GM19023 (cell line): Measurements from ENCODE around the gene ME3.

Experiments
- ATAC-seq: cut with Tn5 transposase; IDR thresholded peaks from one replicate; pipeline ENCODE4 v1.9.1; 2021; ENCODE audit warnings: mild to moderate bottlenecking, moderate library complexity; ENCODE audit not compliant: unreplicated experiment

The ME3 gene

DNA sequence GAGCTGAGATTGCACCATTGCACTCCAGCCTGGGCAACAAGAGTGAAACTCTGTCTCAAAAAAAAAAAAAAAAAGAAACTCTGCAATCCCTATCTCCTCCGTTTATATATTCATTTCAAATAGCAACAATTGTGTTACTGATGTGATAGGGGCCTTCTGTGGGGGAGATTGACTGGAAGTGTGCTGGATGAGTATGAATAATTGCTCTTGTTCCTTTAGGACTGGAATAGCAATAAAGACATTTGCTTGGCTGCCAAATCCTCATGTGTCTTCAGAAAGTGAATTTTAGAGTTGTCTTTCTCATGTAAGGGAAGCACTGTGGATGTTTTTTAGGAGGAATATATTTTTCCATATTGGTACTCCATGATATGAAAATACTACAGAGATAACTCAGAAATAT is 21.1 kb upstream of the ME3 start:
- no peak for ATAC-seq

DNA sequence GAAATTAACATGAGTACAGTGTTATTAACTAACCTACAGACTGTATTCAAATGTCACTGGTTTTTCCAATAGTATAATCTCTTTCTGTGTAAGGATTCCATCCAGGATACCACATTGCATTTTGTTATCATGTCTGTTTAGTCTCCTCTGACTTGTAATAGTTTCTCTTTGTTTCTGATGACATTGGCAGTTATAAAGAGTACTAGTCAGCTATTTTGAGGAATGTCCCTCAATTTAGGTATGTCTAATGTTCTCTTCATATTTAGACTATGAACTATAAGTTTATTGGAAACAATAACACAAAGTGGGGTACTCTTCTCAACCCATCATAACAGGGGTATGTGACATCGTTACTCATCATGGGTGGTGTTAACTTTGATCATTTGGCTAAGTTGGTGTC is 20.3 kb upstream of the ME3 start:
- no peak for ATAC-seq

DNA sequence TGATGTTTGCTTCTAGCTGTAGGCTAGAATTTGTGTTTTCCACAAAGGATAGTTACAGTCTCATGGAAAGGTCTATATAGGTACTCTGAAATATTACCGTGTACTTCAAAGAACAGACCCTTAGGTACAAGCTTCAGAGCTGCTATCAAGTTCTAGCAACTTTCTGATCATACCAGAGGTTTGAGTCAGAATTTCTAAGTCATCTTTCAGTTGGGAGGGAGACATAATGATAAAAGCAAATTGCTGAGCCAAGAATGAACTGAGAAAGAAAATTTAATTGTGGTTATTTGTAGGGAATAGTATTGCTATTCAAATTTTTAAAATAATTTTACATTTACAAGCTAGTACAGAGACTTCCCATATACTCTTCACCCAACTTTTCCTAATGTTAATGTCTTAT is 19.9 kb upstream of the ME3 start:
- ATAC-seq, result no peak

- ATAC-seq, result peak; percentile 71
These were observed 16.2 kb upstream of the ME3 start for GRCh38 chr11:86688398-86689179.

DNA sequence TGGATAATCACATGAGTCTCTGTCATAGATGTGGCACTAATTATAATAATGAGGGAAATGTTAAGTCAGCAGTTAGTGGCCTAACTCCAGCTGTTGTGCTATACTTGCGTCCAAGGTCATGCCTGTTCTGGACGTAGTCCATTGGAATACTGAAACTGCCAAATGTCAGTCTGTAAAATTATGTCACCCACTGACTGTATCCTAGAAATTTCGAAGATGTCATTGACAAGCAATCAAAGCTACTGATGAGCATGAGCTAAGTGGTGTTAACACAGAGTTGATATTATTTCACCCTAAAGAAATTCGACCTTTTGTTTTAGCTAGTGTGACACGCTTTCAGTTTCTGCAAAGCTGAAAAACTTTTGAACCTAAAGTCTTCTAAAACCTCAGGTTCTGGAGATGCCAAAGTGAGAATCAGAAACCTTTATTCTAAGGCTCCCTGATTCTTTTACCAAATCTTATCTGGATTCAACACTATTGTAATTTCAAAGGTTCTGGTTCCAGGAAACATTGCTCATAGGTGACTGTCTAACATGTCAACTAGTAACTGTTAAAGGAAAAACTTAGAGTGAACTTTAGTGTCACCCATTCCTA is 14.9 kb upstream of the ME3 start:
- ATAC-seq, result no peak

GRCh38 chr11:86686531-86686930 is 14.1 kb upstream of the ME3 start:
- no peak for ATAC-seq

- ATAC-seq, result no peak
These were observed 9.0 kb upstream of the ME3 start for GRCh38 chr11:86681483-86681756.

DNA sequence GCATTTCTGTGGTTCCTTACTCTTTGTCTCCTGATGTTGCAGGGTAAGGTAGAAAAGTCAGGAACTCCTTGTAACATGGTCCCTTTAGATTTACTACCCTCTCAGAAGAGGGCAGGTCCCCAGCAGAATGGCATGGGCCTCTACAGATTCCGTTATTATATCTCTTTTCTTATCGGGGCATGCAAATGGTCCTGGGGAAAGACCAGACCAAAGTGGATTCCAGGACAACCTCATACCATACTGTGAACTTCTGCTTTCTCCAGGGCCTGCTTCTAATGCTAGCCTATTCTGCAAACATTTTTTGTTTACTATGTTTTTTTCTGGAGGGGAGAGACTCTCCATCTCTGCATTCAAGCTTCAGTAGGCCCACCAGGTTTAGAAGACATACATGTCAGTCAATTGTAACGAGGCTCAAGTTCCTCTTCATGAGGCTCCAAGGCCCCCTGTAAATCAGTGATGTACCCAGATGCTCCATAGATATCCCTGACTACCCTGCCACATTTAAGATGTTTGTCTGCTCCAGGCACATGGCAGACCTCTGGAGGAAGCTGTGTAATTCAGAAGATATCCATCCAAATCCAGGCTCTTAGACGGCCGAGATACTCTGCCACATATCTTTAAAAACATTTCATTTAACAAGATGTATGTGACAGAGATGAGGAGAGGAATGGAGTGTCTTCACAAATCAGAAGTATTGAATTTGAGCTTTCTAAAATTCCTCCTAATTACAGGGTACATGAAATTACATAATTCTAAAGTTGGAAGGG is 8.5 kb upstream of the ME3 start:
- ATAC-seq, result no peak

DNA sequence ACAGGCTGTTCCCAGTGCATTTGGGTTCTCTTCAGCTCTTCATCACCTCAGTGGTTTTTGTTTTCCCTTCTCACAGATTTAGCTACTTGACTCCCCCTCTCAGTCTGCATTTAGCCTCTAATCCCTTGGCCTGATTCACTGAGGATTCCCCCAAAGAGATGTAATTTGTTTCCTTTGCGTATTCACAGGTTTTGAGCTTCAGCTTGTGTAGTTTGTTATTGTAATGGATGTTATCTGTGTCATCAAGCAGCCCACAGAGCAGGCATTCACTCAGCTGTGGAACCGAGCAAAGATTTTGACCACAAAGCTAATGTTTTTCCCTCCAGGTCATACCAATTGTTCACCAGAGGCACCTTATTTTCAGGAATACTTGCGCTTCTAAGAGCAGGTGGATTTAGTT is 6.4 kb upstream of the ME3 start:
- ATAC-seq, result no peak

GRCh38 chr11:86678296-86678695 is 5.9 kb upstream of the ME3 start:
- no peak for ATAC-seq

DNA sequence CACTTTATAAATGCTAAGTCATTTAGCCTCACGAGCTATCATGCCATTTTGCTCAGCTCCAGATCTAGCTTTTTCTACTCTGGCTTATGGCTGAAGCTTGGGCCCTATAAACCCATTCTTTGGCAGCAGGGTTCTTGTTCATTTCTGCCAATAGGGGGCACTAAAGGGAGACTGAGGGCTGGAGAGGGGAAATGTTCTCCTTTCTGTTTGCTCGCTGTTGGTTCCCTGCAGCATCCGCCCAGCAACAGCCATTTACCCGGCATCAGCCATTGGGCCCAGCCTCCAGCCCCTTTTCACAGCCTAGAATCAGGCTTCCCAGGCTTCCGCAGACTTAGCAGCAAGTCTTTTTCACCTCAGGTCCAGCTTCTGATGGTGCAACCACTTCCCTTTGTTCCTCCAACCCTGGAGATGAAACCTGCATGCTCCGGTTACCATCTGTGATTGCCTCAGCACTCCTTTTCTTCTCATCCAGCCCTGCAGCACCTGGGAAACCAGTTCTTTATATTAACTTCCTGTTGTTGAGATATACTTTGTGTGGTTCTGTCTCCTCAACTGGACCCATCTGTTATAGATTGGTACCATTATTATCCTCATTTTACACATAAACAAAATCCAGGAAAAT is 4.2 kb upstream of the ME3 start:
- ATAC-seq, result no peak

DNA sequence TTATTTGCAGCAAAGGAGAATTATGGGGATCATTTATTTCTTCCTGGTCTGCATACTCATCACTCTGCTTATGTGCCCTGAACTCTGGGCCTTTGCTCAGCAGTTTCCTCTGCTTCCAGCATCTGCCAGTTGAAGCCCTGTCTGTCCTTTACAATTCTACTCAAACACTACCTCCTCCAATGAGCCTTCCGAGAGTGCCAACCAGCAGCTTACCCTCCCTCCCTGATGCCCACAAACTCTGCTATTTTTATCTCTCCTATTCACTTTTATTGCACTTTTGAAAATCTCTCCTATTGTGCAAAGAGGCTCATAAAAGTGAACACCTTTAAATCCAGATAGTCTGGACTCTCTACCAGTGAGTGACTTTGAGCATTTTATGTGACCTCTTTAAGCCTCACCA is 3.6 kb upstream of the ME3 start:
- ATAC-seq, result no peak

DNA sequence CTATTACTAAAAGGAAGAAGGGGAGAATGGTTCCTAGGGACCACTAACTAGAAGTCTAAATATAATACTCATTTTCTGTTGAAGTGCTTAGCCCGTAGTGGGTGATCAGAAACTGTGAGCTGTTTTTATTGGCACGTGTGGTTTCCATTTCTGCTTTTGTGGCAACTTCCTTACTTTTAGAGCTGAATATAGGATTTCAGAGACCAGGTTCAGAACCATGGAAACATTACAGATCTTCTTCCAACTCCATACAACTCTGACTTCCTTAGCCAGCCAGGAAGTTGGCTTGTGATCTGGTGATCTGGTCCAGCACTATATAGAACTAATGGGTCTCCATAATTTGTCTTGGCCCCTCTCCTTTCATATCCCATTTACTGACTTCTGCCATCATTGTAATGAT is 2.6 kb upstream of the ME3 start:
- ATAC-seq, result no peak

GRCh38 chr11:86673872-86674750 is 1.7 kb upstream of the ME3 start:
- no peak for ATAC-seq

GRCh38 chr11:86673055-86673843 is 833 bp upstream of the ME3 start:
- no peak for ATAC-seq

DNA sequence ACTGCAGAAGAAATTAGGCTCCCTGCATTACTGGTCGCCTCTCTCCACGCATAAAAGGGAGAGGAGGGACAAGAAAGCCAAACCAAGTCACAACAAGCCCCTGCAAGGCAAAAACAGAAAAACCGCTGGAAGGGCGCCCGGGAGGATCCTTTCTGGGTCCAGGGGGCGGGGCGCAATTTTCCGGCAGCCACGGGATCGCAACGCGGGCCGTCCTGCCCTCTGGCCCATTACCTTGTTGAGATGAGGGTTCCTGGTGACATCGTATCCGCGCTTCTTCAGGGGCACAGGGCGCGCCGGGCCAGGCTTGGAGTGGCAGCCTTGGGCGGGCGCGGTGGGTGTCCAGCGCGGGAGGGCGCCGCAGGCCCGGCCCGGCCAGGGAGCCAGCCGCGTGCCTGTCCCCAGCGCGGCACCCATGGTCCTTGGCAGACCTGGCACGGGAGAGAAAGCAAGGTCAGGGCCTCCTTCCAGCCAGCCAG is 847 bp downstream of the ME3 start:
- ATAC-seq, result peak; percentile 12

DNA sequence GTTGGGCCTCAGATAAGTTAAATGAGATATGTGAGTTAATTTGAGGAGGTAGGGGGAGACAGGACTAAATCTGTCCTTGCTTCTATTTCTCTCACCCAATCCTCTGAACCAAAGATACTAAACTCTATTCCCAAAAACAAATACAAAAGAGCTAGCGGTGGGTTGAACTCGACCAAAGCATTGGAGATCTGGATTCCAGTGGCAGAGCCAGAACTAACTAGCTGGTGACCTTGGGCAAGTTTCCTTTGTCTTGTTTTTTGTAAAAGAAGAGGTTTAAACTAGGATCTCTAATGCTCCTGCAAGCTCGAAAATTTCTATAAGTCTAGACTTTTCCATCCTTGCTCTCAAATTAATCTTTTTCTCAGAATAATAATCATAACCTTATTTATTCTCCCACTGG is 1.5 kb downstream of the ME3 start:
- no peak for ATAC-seq

GRCh38 chr11:86670181-86670580 is 2.2 kb downstream of the ME3 start:
- ATAC-seq, result no peak

GRCh38 chr11:86669424-86669823 is 3.0 kb downstream of the ME3 start:
- no peak for ATAC-seq

GRCh38 chr11:86668929-86669328 is 3.5 kb downstream of the ME3 start:
- ATAC-seq, result no peak
